SU-DHL-6 (cell line): Measurements from ENCODE around the gene PTPRCAP.

Experiments used
- CTCF ChIP-seq: fragments of 200-600 bp; sonication (generic); IDR thresholded peaks from one replicate; pipeline ENCODE4 v1.5.1; 2017; ENCODE audit warnings: antibody characterized with exemption, mild to moderate bottlenecking, low read length, moderate library complexity; ENCODE audit not compliant: insufficient read depth, poor library complexity, severe bottlenecking
- EZH2phosphoT487 ChIP-seq: fragments of 200-600 bp; sonication (generic), shearing (Covaris generic); conservative IDR thresholded peaks from 2 replicates; pipeline ENCODE4 v1.6.1; 2018; ENCODE audit warnings: mild to moderate bottlenecking, antibody characterized with exemption, low read length, moderate library complexity, mixed read lengths

GRCh38 chr11:67393990-67394389 is 43.5 kb downstream of the PTPRCAP start:
- TF ChIP-seq CTCF (no peak), EZH2phosphoT487 (no peak)
